GM21825 (cell line): ENCODE data around the gene SLC25A5.
A peak's percentile ranks its signal among the peaks of the same experiment; 100 is the strongest.
"Not testable (repeated sequence)": the region's sequence is repeated elsewhere in the genome, so short reads cannot be mapped to it uniquely, and the experiment has no call there.

ENCODE experiments used
- ATAC-seq: cut with Tn5 transposase; IDR thresholded peaks from one replicate; pipeline ENCODE4 v1.9.1; 2021; ENCODE audit warnings: mild to moderate bottlenecking, moderate library complexity; ENCODE audit not compliant: unreplicated experiment

SLC25A5 gene

GRCh38 chrX:119502727-119503483 lies 34.7 kb downstream of the SLC25A5 start:
- ATAC-seq, result no peak

- no peak for ATAC-seq
These were observed 35.2 kb downstream of the SLC25A5 start for GRCh38 chrX:119503484-119503861.

GRCh38 chrX:119505145-119505544 lies 36.9 kb downstream of the SLC25A5 start:
- ATAC-seq, result not testable (repeated sequence)

- no peak for ATAC-seq
These were observed 37.7 kb downstream of the SLC25A5 start for GRCh38 chrX:119505945-119506344.

GRCh38 chrX:119507206-119507605 lies 39.0 kb downstream of the SLC25A5 start:
- no peak for ATAC-seq

- peak; percentile 65 for ATAC-seq
These were observed 44.0 kb downstream of the SLC25A5 start for GRCh38 chrX:119512146-119512800.

- peak; percentile 88 for ATAC-seq
These were observed 48.0 kb downstream of the SLC25A5 start for GRCh38 chrX:119516157-119516702.

GRCh38 chrX:119518371-119518770 lies 50.1 kb downstream of the SLC25A5 start:
- no peak for ATAC-seq
